SK-N-SH (cell line): Measurements from ENCODE around the gene ATG9A. TPM values are rescaled to one million over a fixed set of nuclear protein-coding genes. Genes with fewer than 3 reads are reported as not detected.

Experiments used
- CTCF ChIA-PET: fragments of 300-600, 350-600 bp; formaldehyde crosslinking; extraction: SDS; loops from one replicate; lab custom pipeline; 2021; lab: Yijun Ruan, JAX
- POLR2A ChIA-PET: fragments of 350-600 bp; sonication (Branson Sonifier 250); formaldehyde crosslinking; extraction: SDS; loops from one replicate; lab custom pipeline; 2020; ENCODE audit warnings: antibody characterized with exemption, inconsistent platforms; lab: Yijun Ruan, JAX
- DNase-seq: peaks from one replicate; pipeline ENCODE4 v3.0.0; 2012
- H2AFZ ChIP-seq: fragments of 200-600 bp; sonication (generic); 2 replicates; pipeline ENCODE4 v1.8.1; 2016; ENCODE audit warnings: antibody characterized with exemption, mild to moderate bottlenecking, low read depth
- H3F3A ChIP-seq: fragments of 200-600 bp; sonication (generic); replicated peaks from 2 replicates; pipeline ENCODE3; 2016; ENCODE audit warnings: antibody characterized with exemption, mild to moderate bottlenecking; ENCODE audit not compliant: insufficient read depth
- H3K27ac ChIP-seq, 2 experiments: fragments of 200-500 bp in 1 of 2; fragments of 200-600 bp in 1 of 2; sonication (Bioruptor generic) in 1 of 2; sonication (generic), shearing (Covaris generic) in 1 of 2; 2 replicates each; pipeline versions ENCODE4 v1.5.1 to v1.6.1; 2014 to 2016; ENCODE audit warnings: low read depth in 2 of 2, inconsistent platforms in 1 of 2, low read length in 1 of 2, mild to moderate bottlenecking in 1 of 2, mixed read lengths in 1 of 2
- H3K27me3 ChIP-seq: fragments of 200-600 bp; sonication (generic), shearing (Covaris generic); 2 replicates; pipeline ENCODE4 v1.6.1; 2016; ENCODE audit warnings: mixed run types; ENCODE audit not compliant: insufficient read depth
- H3K36me3 ChIP-seq, 2 experiments: fragments of 200-500 bp in 1 of 2; fragments of 200-600 bp in 1 of 2; sonication (Bioruptor generic) in 1 of 2; sonication (generic) in 1 of 2; replicated peaks in 1 of 2; 2 replicates each; pipeline versions ENCODE3 to v1.5.1; 2014 to 2016; ENCODE audit warnings: low read length in 1 of 2, mild to moderate bottlenecking in 1 of 2; ENCODE audit not compliant: insufficient read depth in 2 of 2, control insufficient read depth in 1 of 2
- H3K4me1 ChIP-seq, 2 experiments: fragments of 200-500 bp in 1 of 2; fragments of 200-600 bp in 1 of 2; sonication (Bioruptor generic) in 1 of 2; sonication (generic), shearing (Covaris generic) in 1 of 2; 2 replicates each; pipeline versions ENCODE4 v1.5.1 to v1.6.1; 2014 to 2016; ENCODE audit warnings: low read depth in 1 of 2, low read length in 1 of 2, mixed run types in 1 of 2; ENCODE audit not compliant: insufficient read depth in 2 of 2, control insufficient read depth in 1 of 2
- H3K4me2 ChIP-seq: fragments of 200-600 bp; sonication (generic), shearing (Covaris generic); 2 replicates; pipeline ENCODE4 v1.6.1; 2017; ENCODE audit warnings: mixed run types
- H3K4me3 ChIP-seq, 2 experiments: fragments of 200-500 bp in 1 of 2; fragments of 200-600 bp in 1 of 2; sonication (Bioruptor generic) in 1 of 2; sonication (generic), shearing (Covaris generic) in 1 of 2; 2 replicates each; pipeline versions ENCODE4 v1.5.1 to v1.8.1; 2014 to 2016; ENCODE audit warnings: low read depth in 2 of 2, inconsistent platforms in 1 of 2, low read length in 1 of 2, mild to moderate bottlenecking in 1 of 2, mixed read lengths in 1 of 2, moderate library complexity in 1 of 2
- H3K79me2 ChIP-seq: fragments of 200-600 bp; sonication (generic); 2 replicates; pipeline ENCODE4 v1.8.1; 2017; ENCODE audit warnings: mild to moderate bottlenecking; ENCODE audit not compliant: insufficient read depth
- H3K9ac ChIP-seq: fragments of 200-600 bp; sonication (generic); 2 replicates; pipeline ENCODE4 v1.6.1; 2017; ENCODE audit warnings: mixed run types
- H3K9me2 ChIP-seq: fragments of 200-600 bp; sonication (generic); 2 replicates; pipeline ENCODE4 v1.6.1; 2017; ENCODE audit warnings: mixed run types
- H3K9me3 ChIP-seq: fragments of 200-600 bp; sonication (generic); 2 replicates; pipeline ENCODE4 v1.6.1; 2017; ENCODE audit warnings: mixed run types, mild to moderate bottlenecking, moderate library complexity
- H4K20me1 ChIP-seq: fragments of 200-600 bp; sonication (generic); 2 replicates; pipeline ENCODE4 v1.6.1; 2017; ENCODE audit warnings: mild to moderate bottlenecking, mixed run types; ENCODE audit not compliant: insufficient read depth
- CHD2 ChIP-seq: fragments of 150-350 bp; IDR thresholded peaks from 2 replicates; pipeline ENCODE4 v1.6.1; 2018; ENCODE audit warnings: low read length; ENCODE audit not compliant: partially characterized antibody
- ELF1 ChIP-seq: IDR thresholded peaks from 2 replicates; pipeline ENCODE4 v1.4.0; 2012
- EP300 ChIP-seq, 2 experiments: IDR thresholded peaks; 2 replicates each; pipeline versions ENCODE4 v1.4.0 to v1.6.1; 2012; ENCODE audit warnings: borderline replicate concordance in 1 of 2, low read depth in 1 of 2, low read length in 1 of 2
- FOSL2 ChIP-seq: IDR thresholded peaks from 2 replicates; pipeline ENCODE4 v1.4.0; 2012; ENCODE audit warnings: low read depth, mild to moderate bottlenecking, moderate library complexity, borderline replicate concordance
- FOXJ3 ChIP-seq: sonication (generic); formaldehyde crosslinking; IDR thresholded peaks from 2 replicates; pipeline ENCODE4 v1.5.1; 2020; ENCODE audit warnings: mild to moderate bottlenecking, missing genetic modification reagents
- GABPA ChIP-seq: IDR thresholded peaks from 2 replicates; pipeline ENCODE4 v1.4.0; 2012; ENCODE audit warnings: low read depth, mild to moderate bottlenecking
- GATA2 ChIP-seq: sonication (generic); formaldehyde crosslinking; IDR thresholded peaks from 2 replicates; pipeline ENCODE4 v1.5.0; 2020; ENCODE audit warnings: mild to moderate bottlenecking, missing genetic modification reagents
- JUND ChIP-seq: IDR thresholded peaks from 2 replicates; pipeline ENCODE4 v1.4.0; 2012
- MEF2A ChIP-seq: IDR thresholded peaks from 2 replicates; pipeline ENCODE4 v1.4.0; 2012; ENCODE audit warnings: low read depth, borderline replicate concordance
- MXI1 ChIP-seq: IDR thresholded peaks from 2 replicates; pipeline ENCODE4 v1.6.1; 2012; ENCODE audit warnings: mild to moderate bottlenecking, low read depth, low read length, improper control_type of control experiment
- NFIC ChIP-seq: IDR thresholded peaks from 2 replicates; pipeline ENCODE4 v1.4.0; 2012; ENCODE audit warnings: borderline replicate concordance
- POLR2AphosphoS5 ChIP-seq: IDR thresholded peaks from 2 replicates; pipeline ENCODE4 v1.6.1; 2012; ENCODE audit warnings: low read depth, low read length
- RFX5 ChIP-seq: IDR thresholded peaks from 2 replicates; pipeline ENCODE4 v1.6.1; 2012; ENCODE audit warnings: mild to moderate bottlenecking, improper control_type of control experiment, low read length
- SIN3A ChIP-seq: IDR thresholded peaks from 2 replicates; pipeline ENCODE4 v1.6.1; 2012; ENCODE audit warnings: low read depth, mild to moderate bottlenecking, low read length, moderate library complexity, borderline replicate concordance
- SMC3 ChIP-seq: IDR thresholded peaks from 2 replicates; pipeline ENCODE4 v1.6.1; 2012; ENCODE audit warnings: low read depth, low read length, improper control_type of control experiment
- TAF1 ChIP-seq: IDR thresholded peaks from 2 replicates; pipeline ENCODE4 v1.6.1; 2012; ENCODE audit warnings: low read depth, mild to moderate bottlenecking, low read length, moderate library complexity, borderline replicate concordance
- TCF12 ChIP-seq: IDR thresholded peaks from 2 replicates; pipeline ENCODE4 v1.4.0; 2012
- TEAD4 ChIP-seq: IDR thresholded peaks from 2 replicates; pipeline ENCODE4 v1.4.0; 2012; ENCODE audit warnings: mild to moderate bottlenecking, borderline replicate concordance; ENCODE audit not compliant: insufficient read depth
- USF1 ChIP-seq: IDR thresholded peaks from 2 replicates; pipeline ENCODE4 v1.4.0; 2012; ENCODE audit warnings: low read depth, borderline replicate concordance
- USF2 ChIP-seq: fragments of 150-350 bp; IDR thresholded peaks from 2 replicates; pipeline ENCODE4 v1.6.1; 2017; ENCODE audit warnings: antibody characterized with exemption, low read length, low read depth, borderline replicate concordance
- YY1 ChIP-seq: IDR thresholded peaks from 2 replicates; pipeline ENCODE4 v1.4.0; 2012; ENCODE audit warnings: low read depth, mild to moderate bottlenecking
- WGBS: methylation state at CpG from one replicate; pipeline ENCODE4 v1.1.6; 2017; ENCODE audit warnings: low lambda C conversion rate; 5-methylcytosine and 5-hydroxymethylcytosine counted together
- polyA plus RNA-seq, 3 experiments: library from polyadenylated mRNA; depleted of rRNA; stranded (reverse); fragments of >200 nt; gene quantifications; 2 replicates each; pipeline ENCODE4 v1.2.3, GENCODE V29; 2012
- TF ChIP-seq, protein P1 (sequence below): IDR thresholded peaks from 2 replicates; pipeline ENCODE4 v1.4.0; 2012; ENCODE audit warnings: low read depth, borderline replicate concordance
- TF ChIP-seq, protein P2 (sequence below): IDR thresholded peaks from 2 replicates; pipeline ENCODE4 v1.6.1; 2012; ENCODE audit warnings: mild to moderate bottlenecking, low read depth, low read length, moderate library complexity
- TF ChIP-seq, protein P3 (sequence below): IDR thresholded peaks from 2 replicates; pipeline ENCODE4; 2012

The ATG9A gene
- polyA plus RNA-seq, 1 of the 3 experiments (the other 2 are of a cell fraction) = 29.6 TPM

DNA sequence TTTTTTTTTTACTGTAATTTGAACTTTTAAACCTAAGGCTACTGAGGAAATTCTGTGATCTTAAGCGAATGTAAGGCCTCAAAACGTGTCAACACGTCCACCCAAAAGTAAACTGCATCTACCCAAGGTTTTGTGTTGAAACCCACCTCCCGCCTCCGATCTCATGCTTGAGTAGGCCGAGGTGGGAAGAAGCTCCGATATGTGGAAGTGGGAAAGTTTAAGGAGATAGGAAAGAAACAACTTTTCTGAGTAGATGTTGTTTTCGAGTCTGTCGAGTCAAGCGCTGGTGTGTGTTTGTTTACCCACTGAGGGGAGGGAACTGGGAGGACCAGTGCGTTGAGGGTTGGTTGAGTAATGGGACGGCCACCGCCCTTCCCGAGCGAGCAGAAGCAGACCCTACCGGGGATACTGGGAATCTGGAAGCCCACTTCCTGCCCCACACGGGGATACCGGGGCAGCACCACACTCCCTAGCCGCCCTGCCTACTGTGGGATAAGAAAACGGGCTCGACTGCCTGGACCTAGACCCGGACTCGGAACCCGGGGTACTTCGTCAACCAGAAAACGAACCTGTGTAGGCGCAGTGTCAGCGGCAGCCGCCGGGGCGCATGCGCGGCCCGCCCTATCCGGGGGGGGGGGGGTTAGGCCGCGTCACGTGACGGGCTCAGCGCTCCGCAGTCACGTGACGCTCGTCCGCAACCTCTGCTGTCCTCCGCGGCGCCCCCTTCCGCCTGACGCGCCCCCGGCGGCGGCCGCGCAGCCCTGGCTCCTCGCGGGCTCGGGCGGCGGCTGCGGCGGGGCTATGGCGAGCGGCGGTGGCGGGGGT lies 51.7 kb downstream of the ATG9A start, which contains the start of gene RETREG2:
TSS of gene RETREG2 (plus strand) at position 724 of the 825 bp plus-strand sequence. CDS start at position 802, 78 bp downstream.
- peak within 1 kb of the TSS; percentile 91 for H2AFZ ChIP-seq
- no peaks in the 10 kb centered on the region for H3K27me3 ChIP-seq
- under 1% methylated on average over 20 of the region's 67 CpGs for WGBS
- peak within 1 kb of the TSS; percentile 95 to 97 for H3K27ac ChIP-seq
- DNase-seq = peak; percentile 99
- POLR2A ChIA-PET = interaction anchor here (1.1 to 2.2 kb wide), 3 partner anchors 52 to 307 kb away, joined by 3 to 8 read pairs (median 6); partner anchors contain the start of genes ANKZF1, ATG9A and DNAJB2
- peak within 1 kb of the TSS; percentile 80 to 89 for H3K4me3 ChIP-seq
- peaks cover 38 to 54% of the 10 kb centered on the region in 2 experiments for H3K36me3 ChIP-seq
- peaks cover 38% of the 10 kb centered on the region for H3K79me2 ChIP-seq
- peak within 1 kb of the TSS; percentile 96 for H3K4me2 ChIP-seq
- H3K4me1 ChIP-seq = peaks cover 0 to 17% of the 10 kb centered on the region in 2 experiments; a peak in 2 of 4 replicates
- H3K9me2 ChIP-seq = no peaks in the 10 kb centered on the region
- peaks cover 4% of the 10 kb centered on the region for H3F3A ChIP-seq
- peaks cover 10% of the 10 kb centered on the region for H4K20me1 ChIP-seq
- no peaks in the 10 kb centered on the region for H3K9me3 ChIP-seq
- peak within 1 kb of the TSS; percentile 77 for H3K9ac ChIP-seq
- CTCF ChIA-PET = interaction anchor here (0.6 to 8.7 kb wide), 9 partner anchors 7 to 280 kb away, joined by 3 to 104 read pairs (median 9); partner anchors contain the start of genes NHEJ1, SLC23A3 and ZFAND2B
- TF ChIP-seq TAF1 = peak; percentile 62; the same call in 1 of the 2 replicates
- no peak for TF ChIP-seq FOXJ3 (CRISPR knock-in tag)
- TF ChIP-seq, protein P1, sequence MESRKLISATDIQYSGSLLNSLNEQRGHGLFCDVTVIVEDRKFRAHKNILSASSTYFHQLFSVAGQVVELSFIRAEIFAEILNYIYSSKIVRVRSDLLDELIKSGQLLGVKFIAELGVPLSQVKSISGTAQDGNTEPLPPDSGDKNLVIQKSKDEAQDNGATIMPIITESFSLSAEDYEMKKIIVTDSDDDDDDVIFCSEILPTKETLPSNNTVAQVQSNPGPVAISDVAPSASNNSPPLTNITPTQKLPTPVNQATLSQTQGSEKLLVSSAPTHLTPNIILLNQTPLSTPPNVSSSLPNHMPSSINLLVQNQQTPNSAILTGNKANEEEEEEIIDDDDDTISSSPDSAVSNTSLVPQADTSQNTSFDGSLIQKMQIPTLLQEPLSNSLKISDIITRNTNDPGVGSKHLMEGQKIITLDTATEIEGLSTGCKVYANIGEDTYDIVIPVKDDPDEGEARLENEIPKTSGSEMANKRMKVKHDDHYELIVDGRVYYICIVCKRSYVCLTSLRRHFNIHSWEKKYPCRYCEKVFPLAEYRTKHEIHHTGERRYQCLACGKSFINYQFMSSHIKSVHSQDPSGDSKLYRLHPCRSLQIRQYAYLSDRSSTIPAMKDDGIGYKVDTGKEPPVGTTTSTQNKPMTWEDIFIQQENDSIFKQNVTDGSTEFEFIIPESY = no peak
- peak; percentile 98 for TF ChIP-seq USF1
- no peak; the same call in none of the 2 replicates for TF ChIP-seq MXI1
- no peak for TF ChIP-seq MEF2A
- peak; percentile 97 for TF ChIP-seq USF2
- TF ChIP-seq JUND = no peak
- peak; percentile 39; the same call in 1 of the 2 replicates for TF ChIP-seq ELF1
- no peak for TF ChIP-seq TEAD4
- no peak for TF ChIP-seq GATA2
- TF ChIP-seq NFIC = no peak
- no peak for TF ChIP-seq SMC3
- peak; percentile 89 for TF ChIP-seq POLR2AphosphoS5
- TF ChIP-seq FOSL2 = 0 out of 2 replicates have a peak, but pooled peaks have one; percentile 4
- TF ChIP-seq, protein P2, sequence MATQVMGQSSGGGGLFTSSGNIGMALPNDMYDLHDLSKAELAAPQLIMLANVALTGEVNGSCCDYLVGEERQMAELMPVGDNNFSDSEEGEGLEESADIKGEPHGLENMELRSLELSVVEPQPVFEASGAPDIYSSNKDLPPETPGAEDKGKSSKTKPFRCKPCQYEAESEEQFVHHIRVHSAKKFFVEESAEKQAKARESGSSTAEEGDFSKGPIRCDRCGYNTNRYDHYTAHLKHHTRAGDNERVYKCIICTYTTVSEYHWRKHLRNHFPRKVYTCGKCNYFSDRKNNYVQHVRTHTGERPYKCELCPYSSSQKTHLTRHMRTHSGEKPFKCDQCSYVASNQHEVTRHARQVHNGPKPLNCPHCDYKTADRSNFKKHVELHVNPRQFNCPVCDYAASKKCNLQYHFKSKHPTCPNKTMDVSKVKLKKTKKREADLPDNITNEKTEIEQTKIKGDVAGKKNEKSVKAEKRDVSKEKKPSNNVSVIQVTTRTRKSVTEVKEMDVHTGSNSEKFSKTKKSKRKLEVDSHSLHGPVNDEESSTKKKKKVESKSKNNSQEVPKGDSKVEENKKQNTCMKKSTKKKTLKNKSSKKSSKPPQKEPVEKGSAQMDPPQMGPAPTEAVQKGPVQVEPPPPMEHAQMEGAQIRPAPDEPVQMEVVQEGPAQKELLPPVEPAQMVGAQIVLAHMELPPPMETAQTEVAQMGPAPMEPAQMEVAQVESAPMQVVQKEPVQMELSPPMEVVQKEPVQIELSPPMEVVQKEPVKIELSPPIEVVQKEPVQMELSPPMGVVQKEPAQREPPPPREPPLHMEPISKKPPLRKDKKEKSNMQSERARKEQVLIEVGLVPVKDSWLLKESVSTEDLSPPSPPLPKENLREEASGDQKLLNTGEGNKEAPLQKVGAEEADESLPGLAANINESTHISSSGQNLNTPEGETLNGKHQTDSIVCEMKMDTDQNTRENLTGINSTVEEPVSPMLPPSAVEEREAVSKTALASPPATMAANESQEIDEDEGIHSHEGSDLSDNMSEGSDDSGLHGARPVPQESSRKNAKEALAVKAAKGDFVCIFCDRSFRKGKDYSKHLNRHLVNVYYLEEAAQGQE = no peak
- TF ChIP-seq RFX5 = no peak
- no peak for TF ChIP-seq YY1
- 0 out of 4 replicates have a peak, but pooled peaks have one; percentile 12 to 21 for TF ChIP-seq EP300 (IDR thresholded peaks at IDR 0.05; ENCODE audit: borderline replicate concordance in 1 of 2, low read depth in 1 of 2, low read length in 1 of 2)
- no peak for TF ChIP-seq TCF12
- peak; percentile 68 for TF ChIP-seq GABPA
- TF ChIP-seq SIN3A = peak; percentile 37; the same call in 1 of the 2 replicates
- no peak for TF ChIP-seq CHD2
- TF ChIP-seq, protein P3, sequence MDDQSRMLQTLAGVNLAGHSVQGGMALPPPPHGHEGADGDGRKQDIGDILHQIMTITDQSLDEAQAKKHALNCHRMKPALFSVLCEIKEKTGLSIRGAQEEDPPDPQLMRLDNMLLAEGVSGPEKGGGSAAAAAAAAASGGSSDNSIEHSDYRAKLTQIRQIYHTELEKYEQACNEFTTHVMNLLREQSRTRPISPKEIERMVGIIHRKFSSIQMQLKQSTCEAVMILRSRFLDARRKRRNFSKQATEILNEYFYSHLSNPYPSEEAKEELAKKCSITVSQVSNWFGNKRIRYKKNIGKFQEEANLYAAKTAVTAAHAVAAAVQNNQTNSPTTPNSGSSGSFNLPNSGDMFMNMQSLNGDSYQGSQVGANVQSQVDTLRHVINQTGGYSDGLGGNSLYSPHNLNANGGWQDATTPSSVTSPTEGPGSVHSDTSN = peak; percentile 28; the same call in 1 of the 2 replicates
